Stimulated activated CD4-positive, alpha-beta T cell treated with anti-CD3 and anti-CD28 coated beads, Interleukin-4, amount 100 ng/mL, for 1 hour (primary cell): ENCODE measurements around the gene CCDC39.
"Not testable (repeated sequence)": the region's sequence is repeated elsewhere in the genome, so short reads cannot be mapped to it uniquely, and the experiment has no call there.

ENCODE experiments used
- DNase-seq: peaks from one replicate; pipeline ENCODE4 v3.0.0-alpha.2; 2020

Gene CCDC39

GRCh38 chr3:180619723-180620122 is 59.6 kb downstream of the CCDC39 start:
- no peak for DNase-seq

DNA sequence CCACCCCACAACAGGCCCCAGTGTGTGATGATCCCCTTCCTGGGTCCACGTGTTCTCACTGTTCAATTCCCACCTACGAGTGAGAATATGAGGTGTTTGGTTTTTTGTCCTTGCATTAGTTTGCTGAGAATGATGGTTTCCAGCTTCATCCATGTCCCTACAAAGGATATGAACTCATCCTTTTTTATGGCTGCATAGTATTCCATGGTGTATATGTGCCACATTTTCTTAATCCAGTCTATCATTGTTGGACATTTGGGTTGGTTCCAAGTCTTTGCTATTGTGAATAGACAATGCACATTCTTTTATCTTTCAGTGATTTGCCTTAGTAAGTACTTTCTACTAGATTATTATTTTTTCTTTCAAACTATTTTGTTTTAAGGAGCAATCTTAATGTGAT is 60.7 kb downstream of the CCDC39 start:
- not testable (repeated sequence) for DNase-seq

DNA sequence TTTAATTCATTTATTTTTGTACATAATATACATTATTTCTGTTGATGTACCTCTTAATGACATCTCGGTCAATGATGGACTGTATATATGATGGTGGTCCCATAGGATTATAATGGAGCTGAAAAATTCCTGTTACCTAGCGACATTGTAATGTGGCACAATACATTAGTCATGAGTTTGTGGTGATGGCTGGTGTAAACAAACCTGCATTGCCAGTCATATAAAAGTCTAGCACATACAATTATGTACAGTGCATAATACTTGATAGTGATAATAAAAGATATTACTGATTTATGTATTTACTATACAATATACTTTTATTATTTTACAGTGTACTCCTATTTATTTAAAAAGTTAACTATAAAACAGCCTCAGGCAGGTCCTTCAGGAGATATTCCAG is 62.2 kb downstream of the CCDC39 start:
- DNase-seq, result no peak

GRCh38 chr3:180615954-180616353 is 63.3 kb downstream of the CCDC39 start:
- DNase-seq, result no peak

GRCh38 chr3:180612364-180612763 is 66.9 kb downstream of the CCDC39 start:
- DNase-seq, result no peak

DNA sequence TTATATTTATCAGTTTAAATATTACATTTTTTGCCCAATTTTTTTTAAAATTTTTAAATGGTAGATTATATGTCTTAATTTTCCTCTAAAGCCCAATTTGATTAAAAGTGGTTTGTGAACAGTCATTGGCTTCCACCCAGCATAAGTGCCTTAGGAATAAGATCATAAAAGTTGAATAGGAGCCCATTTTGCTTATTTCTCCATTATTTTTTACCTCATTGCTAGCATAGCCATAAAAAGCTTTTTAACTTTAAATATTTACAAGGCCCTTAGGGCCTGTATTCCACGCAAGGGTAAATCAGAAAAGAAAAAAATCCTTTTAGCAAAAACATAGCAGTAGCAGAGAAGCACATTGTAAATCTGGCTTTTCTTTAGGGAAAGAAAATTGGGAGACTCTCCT is 68.3 kb downstream of the CCDC39 start:
- DNase-seq, result no peak

- peak; percentile 93 for DNase-seq
These were observed 77.3 kb downstream of the CCDC39 start, which contains the start of gene TTC14 for GRCh38 chr3:180601688-180602666. Gene TTC14 (plus strand): TSS chr3:180602163. CDS start chr3:180602262, 99 bp downstream.

DNA sequence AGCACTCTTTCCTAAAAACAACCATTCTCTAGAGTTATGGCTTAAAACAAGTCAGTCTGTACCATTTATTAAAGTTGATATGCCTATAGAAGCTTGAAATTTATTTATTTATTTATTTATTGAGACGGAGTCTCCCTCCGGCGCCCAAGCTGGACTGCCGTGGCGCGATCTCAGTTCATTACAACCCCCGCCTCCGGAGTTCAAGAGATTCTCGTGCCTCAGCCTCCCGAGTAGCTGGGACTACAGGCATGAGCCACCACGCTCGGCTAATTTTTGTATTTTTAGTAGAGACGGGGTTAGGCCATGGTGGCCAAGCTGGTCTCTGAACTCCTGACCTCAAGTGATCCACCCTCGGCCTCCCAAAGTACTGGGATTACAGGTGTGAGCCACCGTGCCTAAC is 78.8 kb downstream of the CCDC39 start:
- DNase-seq, result no peak

GRCh38 chr3:180595559-180595935 is 83.7 kb downstream of the CCDC39 start:
- no peak for DNase-seq

DNA sequence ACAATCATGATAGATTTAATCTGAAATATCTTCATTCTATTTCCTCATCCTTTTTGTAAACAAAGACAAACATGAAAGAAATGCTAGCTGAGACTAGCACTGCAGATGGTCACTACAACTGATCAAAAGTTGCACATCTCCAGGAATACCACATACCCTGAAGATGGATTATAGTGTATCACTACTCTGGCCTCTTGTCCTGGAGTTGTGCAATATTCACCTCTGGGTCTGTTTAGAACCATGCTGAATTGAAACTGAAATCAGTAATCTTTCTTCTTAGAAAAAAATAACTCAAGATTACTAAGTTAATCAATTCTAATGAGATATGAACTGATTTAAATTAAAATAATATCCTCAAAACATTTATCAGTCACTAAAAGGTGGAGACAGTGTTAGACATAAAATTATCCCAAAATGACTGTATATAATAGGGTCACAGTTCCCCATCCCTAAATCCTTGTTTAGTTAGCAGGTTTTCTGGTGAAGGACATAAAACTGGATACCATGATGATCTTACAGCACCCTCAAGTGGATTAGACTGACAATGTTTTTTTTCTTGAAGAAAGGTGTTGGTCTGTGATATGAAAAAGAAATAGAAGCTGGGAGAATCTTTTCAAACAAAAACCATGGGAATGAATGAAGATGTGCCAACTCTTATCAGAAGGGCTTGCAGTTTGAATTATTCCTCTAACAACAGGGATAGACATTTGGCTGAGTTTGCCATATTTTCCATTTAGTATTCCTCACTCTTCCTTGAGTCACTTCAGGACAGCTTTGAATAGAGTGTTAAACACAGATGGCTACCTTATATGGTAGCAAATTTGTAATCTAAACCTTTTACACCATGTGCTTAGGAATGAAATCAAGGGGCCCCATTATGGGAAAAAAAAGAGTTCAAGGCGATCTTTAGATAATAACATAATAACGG is 84.4 kb downstream of the CCDC39 start:
- DNase-seq, result no peak

- not testable (repeated sequence) for DNase-seq
These were observed 85.7 kb downstream of the CCDC39 start for GRCh38 chr3:180593631-180594030.

DNA sequence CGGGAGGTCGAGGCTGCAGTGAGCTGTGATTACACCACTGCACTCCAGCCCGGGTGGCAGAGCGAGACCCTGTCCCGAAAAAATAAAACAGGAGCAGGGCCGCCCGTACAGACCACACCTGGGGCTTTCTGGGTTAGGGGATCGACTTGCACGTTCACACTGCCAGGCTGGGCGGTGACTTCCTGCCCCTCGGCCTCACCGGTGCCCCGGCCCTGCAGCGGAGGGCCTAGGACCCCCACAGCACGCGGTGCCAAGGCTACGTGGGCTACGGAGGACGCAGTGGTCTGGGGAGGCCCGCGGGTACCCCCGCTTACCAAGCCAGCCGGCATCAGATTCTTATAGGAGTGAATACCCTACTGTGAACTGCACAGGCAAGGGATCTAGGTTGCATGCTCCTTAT is 88.9 kb downstream of the CCDC39 start:
- no peak for DNase-seq

GRCh38 chr3:180580934-180581333 is 98.4 kb downstream of the CCDC39 start:
- no peak for DNase-seq

DNA sequence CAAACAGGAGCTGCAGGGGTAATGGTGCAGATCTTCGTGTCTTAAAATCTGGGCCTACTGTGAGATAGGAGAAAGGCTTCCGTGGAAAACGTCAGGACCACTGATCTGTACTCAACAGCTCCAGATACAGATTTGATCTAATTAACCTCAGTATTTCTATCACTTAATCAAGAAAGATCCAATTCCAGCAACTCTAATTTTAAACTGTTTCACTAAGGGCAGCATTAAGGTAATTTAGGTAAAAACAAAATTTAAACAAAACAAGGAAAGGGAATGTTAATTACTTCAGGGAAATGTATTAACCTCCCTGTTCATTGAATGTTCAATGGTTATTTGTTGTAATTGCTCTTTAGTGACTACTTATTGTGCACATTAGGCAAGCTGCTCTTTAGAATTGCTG is 103.7 kb downstream of the CCDC39 start:
- DNase-seq, result no peak

DNA sequence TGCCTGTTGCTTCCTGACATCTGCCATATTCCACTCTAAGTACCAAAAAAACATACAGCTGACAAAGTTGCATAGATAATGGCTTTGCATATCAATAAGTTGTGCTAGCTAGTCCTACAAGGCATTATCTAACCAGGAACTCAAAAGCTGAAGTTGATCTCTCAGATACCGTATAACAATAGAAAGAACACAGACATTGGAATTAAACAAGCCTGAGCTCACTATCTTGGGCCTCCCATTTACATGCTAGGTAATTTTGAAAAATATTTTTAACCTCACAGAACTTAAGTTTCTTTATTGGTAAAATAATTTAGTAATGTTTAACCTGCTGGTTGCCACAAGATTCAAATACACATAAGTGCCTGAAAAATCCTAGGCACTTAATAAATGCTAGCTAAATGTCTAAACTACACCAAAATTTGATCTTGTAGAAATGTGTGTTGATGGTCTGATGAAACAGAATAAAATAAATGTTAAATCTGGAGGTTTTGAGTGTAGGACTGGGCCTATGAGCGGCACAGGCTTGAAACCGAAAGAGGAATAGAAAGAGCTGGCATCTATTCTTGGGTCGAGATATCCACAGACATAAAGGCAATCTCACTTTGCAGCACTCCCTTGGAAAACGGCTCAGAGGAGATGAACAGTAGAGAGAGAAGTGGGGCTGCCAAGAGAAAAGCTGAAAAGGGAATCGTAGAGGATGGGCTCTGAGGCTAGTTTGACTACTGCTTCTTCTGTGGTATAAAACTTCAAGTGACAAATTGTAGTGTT is 107.3 kb downstream of the CCDC39 start:
- DNase-seq, result no peak

- DNase-seq, result no peak
These were observed 109.1 kb downstream of the CCDC39 start for GRCh38 chr3:180570238-180570637.

DNA sequence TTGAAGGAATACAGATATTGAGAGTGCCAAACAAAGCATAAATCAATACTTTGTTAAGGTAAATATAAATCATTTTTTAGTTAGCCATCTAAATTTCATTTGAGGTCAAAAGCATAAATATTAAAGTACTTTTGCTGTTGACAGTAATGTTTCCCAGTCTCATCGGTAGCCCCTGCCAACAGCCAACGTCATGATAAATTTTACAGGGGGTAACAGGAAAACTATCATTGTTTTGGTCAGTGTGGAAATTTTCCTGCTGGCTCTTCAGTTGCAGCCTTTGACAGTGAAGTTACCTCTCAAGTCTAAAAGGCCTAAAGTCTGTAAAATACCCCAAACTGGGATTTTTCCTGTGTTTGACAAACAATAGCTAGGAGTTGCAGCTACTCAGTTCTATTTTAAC is 114.6 kb downstream of the CCDC39 start:
- DNase-seq, result no peak
